Cardiac fibroblast (primary cell): ENCODE measurements around the gene TMEM108.

Experiments used
- DNase-seq, 2 donors: peaks; one replicate each; pipeline versions ENCODE4 v3.0.0 to v3.0.0-alpha.2; 2010; ENCODE audit warnings: low read depth in 2 of 2
- H3K4me3 ChIP-seq, 2 donors: replicated peaks in 1 of 2; 1 replicate in 1 of 2; 2 replicates in 1 of 2; pipeline ENCODE4 v1.5.1; 2011; ENCODE audit warnings: low read depth in 2 of 2, low read length in 2 of 2, mild to moderate bottlenecking in 2 of 2, moderate library complexity in 1 of 2
- CTCF ChIP-seq: IDR thresholded peaks from one replicate; pipeline ENCODE4 v1.5.1; 2011; ENCODE audit warnings: low read depth, mild to moderate bottlenecking, low read length, inconsistent platforms

Gene TMEM108

GRCh38 chr3:133442518-133442917 is 404.3 kb downstream of the TMEM108 start:
- no peak for TF ChIP-seq CTCF
- no peak for DNase-seq
- H3K4me3 ChIP-seq = no peak overlapping the region

GRCh38 chr3:133443649-133444422 is 405.6 kb downstream of the TMEM108 start:
- peak; percentile 3 for TF ChIP-seq CTCF
- H3K4me3 ChIP-seq = no peak overlapping the region
- peak; percentile 55 to 62 for DNase-seq

GRCh38 chr3:133444423-133444774 is 406.2 kb downstream of the TMEM108 start:
- no peak for TF ChIP-seq CTCF
- no peak for DNase-seq
- H3K4me3 ChIP-seq = no peak overlapping the region

GRCh38 chr3:133445108-133445507 is 406.9 kb downstream of the TMEM108 start:
- H3K4me3 ChIP-seq = no peak overlapping the region
- DNase-seq = no peak
- TF ChIP-seq CTCF = no peak
